Glomerular endothelial cell (primary cell): ENCODE measurements around the gene P2RY11. TPM values are rescaled to one million over a fixed set of nuclear protein-coding genes. Genes with fewer than 3 reads are reported as not detected.

ENCODE experiments used
- DNase-seq: peaks from one replicate; pipeline ENCODE4 v3.0.0-alpha.2; 2011; ENCODE audit warnings: low read depth, low spot score; ENCODE audit errors: extremely low read depth
- total RNA-seq: library from RNA; depleted of rRNA; stranded (reverse); fragments of >200 nt; gene quantifications from 2 replicates; pipeline ENCODE4 v1.2.3, GENCODE V29; 2015

The P2RY11 gene, protein sequence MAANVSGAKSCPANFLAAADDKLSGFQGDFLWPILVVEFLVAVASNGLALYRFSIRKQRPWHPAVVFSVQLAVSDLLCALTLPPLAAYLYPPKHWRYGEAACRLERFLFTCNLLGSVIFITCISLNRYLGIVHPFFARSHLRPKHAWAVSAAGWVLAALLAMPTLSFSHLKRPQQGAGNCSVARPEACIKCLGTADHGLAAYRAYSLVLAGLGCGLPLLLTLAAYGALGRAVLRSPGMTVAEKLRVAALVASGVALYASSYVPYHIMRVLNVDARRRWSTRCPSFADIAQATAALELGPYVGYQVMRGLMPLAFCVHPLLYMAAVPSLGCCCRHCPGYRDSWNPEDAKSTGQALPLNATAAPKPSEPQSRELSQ
- total RNA-seq = 4.1 and 11.1 TPM in 2 replicates

- no peak for DNase-seq
Measured at GRCh38 chr19:10111405-10111811, at the start of gene P2RY11. Gene P2RY11 (plus strand): TSS chr19:10111693. CDS start chr19:10111722, 29 bp downstream.

- no peak for DNase-seq
Measured at GRCh38 chr19:10061717-10062310, 49.7 kb upstream of the P2RY11 start.

- DNase-seq = no peak
Measured at GRCh38 chr19:10068205-10068604, 43.3 kb upstream of the P2RY11 start.

DNA sequence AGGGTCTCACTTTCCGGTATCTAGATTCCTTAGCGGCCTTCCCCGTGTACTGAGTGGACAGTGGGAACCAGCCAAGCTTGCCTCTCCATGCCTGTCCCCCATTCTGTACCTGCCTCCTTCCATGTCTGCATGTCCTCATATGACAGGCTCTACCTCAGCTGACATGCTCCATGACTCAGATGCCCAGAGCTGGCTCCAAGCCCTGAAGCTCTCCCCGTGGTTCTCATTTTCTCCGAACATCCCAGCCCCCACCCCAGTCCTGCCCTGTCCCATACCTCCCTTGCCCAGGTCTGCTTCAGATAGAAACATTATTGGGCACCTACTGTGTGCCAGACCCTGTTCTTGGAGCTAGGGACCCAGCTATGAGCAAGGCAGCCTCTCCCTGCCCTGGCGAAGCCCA is 42.4 kb upstream of the P2RY11 start:
- DNase-seq = no peak

DNA sequence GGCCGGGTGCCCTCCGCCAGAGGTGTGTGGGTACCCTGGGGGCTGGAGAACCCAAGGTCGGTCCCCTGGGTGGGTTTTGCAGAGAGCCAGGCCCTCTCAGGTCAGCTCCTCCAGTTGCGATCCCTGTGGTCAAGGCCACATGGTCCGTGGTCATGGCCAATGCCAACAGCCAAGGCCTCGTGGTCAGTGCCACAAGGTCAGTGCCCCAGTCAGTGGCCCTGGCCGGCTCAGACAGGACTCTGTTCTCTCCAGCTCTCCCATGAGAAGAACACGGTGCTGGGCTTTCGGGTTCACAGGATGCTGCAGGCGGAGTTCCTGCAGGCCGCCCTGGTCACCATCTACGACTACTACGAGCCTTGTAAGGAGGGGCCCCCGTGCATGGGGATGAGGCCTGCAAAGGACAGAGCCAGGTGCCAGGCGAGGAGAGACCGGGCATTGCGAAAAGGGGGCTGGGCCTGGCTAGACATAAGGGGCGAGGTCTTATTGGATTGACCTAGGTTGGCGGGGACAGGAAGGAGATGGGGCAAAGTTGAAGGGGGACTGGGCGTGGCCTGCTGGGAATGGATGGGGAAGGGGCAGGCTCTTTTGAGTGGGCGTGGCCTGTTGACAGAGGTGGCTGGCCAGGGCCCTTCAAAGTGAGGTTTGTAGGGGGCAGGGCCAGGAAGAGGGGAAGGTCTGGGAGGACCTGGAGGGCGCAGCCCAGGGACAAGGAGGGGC is 40.6 kb upstream of the P2RY11 start:
- DNase-seq = no peak

DNA sequence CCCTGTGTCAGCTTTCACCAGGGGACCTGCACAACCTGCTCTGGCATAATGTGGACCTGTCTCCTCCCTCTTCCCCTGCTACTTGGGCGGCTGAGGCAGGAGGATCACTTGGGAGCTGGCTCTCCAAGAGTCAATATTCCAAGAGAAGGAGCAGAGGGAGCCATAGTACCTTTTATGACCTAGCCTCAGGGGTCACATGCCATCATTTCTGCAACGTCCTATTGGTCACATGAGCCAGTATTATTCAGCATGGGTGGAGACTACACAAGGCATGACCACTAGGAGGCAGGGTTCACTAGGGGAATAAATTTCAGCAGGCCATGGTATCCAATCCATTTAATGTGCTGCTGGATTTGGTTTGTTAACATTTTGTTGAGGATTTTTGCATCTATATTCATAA is 37.3 kb upstream of the P2RY11 start:
- DNase-seq = peak; percentile 12

DNA sequence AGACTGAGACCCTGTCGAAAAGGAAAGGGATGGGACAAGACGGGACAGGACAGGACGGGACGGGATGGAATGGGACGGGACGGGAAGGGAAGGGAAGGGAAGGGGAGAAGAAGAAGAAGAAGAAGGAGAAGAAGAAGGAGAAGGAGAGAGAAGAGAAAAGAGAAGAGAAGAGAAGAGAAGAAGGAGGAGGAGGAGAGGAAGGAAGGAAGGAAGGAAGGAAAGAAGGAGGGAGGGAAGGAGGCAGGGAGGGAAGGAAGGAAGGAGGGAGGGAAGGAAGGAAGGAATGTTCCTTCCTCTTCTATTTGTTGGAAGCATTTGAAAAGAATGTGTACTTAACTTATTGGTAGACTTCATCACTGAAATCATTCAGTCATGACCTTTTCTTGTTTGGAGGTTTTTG is 35.0 kb upstream of the P2RY11 start:
- DNase-seq = no peak

GRCh38 chr19:10078329-10078728 is 33.2 kb upstream of the P2RY11 start:
- DNase-seq = no peak

DNA sequence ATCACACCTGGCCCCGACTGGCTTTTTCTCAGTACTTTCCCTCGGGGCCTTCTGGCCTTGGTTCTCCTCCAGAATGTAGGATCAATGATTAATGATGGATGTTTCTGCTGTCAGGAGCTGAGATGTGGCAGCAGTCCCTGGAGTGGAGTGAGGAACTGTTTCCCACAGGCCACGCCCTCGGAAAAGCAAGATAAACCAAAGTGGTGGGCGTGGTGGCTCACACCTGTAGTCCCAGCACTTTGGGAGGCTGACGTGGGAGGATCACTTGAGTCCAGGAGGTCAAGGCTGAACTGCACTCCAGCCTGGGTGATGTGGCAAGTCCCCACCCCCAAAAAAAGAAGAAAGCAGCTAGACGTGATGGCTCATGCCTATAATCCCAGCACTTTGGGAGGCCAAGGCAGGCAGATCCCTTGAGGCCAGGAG is 32.5 kb upstream of the P2RY11 start:
- no peak for DNase-seq

DNA sequence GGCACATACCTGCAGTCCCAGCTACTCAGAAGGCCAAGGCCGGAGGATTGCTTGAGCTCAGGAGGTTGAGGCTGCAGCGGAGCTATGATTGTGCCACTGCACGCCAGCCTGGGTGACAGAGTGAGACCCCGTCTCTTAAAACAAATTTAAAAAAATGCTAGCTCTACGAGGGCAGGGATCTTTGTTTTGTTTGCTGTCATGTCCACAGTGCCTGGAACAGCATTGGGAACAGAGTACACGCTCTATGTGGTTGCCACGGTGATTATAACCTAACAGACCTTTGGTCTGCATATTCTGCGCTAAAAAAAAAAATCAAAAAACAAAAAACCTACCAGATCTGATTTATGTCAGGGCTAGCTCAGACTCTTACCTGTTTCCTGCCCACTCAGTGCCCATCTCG is 27.6 kb upstream of the P2RY11 start:
- no peak for DNase-seq

DNA sequence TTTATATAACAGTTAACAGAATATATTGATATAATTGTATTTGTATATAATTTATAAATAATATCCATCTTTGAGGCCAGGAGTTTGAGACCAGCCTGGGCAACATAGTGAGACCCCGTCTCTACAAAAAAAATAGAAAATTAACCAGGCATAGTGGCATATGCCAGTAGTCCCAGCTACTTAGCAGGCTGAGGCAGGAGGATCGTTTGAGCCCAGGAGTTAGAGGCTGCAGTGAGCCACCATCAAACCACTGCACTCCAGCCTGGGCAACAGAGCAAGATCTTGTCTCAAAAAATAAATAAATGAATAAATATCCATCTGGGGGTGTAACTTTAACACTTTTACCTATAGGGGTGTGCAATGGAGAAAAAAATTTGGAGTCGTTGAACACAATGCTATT is 26.7 kb upstream of the P2RY11 start:
- DNase-seq = no peak

- DNase-seq = no peak
Measured at GRCh38 chr19:10085641-10086590, 25.6 kb upstream of the P2RY11 start, which contains the start of gene SHFL. Gene SHFL (plus strand): TSS chr19:10086317. CDS start chr19:10086428, 111 bp downstream.

DNA sequence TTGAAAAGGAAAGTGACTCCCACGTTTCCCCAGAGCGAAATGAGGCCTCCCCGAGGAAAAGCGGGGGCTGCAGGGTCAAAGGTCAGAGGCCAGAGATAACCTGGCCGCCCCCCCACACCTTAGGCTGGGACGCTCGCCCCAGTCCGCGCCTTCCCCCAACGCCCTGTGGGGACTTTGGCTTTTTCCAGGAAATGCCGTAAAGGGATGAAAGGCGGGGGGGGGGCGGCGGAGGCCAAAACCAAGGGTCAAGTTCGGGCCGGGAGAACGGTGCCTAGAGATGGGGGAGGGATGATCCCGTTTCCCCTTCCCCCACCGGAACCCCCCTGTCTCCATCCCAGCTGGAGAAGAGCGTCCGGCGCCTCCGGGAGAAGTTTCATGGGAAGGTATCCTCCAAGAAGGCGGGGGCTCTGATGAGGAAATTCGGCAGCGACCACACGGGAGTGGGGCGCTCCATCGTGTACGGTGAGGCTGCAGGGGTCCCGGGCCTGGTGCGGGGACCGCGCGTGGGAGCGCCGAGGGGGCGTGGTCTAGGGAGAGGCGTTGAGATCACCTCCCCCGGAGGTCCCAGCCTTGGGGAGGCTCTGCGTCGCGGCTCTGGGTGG is 24.8 kb upstream of the P2RY11 start:
- no peak for DNase-seq

DNA sequence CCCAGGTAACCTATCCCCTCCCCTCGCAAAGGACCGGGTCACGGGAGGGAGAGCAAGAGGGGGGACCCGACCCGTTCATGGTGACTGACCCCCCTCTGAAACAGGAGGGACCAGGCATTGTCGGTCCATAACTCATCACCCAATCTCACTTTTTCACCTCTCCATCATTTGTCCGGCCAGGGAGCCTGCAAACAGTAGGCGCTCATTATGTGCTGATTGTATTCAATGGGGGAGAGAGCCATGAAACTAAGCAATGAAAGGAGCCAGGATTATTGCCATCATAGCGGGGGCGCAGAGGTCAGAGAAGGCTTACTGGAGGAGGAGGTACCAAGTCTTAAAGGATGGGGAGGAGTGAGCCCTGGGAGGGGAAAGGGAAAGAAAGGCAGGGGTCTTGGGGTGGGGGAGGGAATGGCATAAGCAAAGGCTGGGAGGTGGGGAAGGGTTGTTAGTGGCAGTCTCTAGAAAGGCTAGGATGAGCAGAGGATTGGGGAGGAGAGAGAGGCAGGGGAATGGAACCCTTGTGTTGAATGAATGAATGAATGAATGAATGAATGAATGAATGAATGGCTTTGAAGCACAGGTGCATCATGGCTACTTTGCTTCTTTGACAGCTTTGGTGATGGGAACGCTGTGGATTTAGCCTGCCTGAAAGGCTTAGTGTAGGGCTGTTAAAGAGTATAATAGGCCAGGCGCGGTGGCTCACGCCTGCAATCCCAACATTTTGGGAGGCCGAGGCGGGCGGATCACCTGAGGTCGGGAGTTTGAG is 24.0 kb upstream of the P2RY11 start:
- no peak for DNase-seq

DNA sequence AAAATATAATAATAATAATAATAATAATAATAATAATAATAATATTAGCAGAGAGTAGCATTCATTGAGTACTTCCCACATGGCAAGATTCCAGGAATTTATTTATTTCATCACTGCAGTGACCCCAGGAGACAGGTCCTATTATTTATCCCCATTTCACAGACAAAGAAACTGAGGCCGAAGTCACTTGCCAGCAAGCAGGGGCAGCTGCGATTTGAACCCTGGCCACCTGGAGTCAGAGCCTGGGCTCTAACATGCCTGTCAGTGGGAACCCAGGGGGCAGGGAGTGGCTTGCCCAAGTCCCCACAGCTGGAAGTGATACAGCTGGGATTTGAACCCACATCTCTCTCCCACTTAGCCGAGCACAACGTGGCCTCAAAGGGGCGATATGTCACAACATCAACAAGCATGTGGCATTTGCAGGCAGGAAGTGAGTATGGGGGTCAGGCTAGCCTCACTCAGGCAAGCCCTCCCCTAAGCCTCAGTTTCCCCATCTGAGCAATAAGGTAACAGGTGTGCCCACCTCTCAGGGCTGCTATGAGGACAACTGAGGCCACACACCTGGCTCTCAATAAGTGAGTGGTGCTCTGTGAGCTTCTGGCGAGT is 22.4 kb upstream of the P2RY11 start:
- no peak for DNase-seq

GRCh38 chr19:10089801-10090375 is 21.6 kb upstream of the P2RY11 start:
- no peak for DNase-seq

DNA sequence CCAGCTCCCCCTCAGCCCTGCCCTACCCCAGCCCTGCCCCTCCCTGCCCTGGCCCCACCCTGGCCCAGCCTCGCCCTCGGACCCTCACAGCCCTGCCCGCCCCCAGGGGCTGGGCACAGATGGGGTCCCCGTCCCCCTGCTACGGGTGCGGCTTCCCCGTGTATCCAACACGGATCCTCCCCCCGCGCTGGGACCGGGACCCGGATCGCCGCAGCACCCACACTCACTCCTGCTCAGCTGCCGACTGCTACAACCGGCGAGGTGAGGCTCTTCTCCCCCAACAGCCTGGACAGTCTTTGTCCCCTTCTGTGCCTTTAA is 20.2 kb upstream of the P2RY11 start:
- no peak for DNase-seq

DNA sequence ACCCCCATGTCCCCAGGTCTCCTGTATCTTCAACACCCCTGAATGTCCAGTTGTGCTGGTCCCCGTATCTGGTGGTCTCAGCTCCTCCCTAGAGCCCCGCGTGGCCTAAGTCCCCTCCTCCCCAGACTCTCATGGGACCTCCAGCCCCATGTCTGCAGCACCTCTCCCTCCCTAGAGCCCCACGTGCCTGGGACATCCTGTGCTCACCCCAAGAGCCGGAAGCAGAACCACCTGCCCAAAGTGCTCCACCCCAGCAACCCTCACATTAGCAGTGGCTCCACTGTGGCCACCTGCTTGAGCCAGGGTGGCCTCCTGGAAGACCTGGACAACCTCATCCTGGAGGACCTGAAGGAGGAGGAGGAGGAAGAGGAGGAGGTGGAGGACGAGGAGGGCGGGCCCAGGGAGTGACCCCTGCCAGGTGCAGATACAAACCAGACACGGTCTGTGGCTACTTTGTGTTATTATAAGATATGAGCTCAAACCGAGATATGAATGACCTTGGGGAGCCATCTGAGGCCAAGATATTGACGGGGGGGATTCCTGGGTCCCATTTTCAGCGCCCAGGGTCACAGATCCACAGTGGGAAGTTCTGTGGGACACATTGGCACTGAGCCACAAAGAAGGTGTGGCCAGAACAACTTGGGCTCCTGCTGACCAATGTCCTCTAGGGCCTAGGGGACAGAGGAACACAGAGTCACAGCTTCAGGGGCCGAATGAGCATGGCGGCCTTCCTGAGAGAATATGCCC is 19.4 kb upstream of the P2RY11 start:
- DNase-seq = no peak
